ENCODE data around the gene MRS2. TPM values are rescaled to one million over a fixed set of nuclear protein-coding genes. Genes with fewer than 3 reads are reported as not detected.

Gene MRS2
- total RNA-seq, 2 donors from 2014 or later = 32.6 to 35.7 TPM

DNA sequence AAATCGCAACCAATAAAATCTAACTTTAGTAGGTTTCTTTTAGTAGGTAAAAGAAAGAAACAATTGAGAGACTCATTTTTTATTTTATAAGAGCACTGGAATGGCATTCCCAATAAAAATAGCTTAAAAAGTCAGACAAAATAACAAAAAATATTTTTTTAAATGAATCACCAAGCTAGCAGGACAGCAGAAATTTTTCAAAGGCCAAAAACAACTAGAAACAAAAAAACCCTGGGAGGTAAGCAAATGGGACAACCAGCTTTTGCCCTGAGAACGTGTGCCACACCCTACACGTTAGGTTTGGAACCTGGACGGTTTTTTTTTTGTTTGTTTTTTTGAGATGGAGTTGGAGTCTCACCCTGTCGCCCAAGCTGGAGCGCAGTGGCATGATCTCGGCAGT lies 67.1 kb downstream of the MRS2 start:
- intact Hi-C loops (cut with DNase I) = no loop called here
- Histone ChIP-seq H3K4me1 (no peaks in the 10 kb centered on the region), H3K4me3 (no peak overlapping the region)

DNA sequence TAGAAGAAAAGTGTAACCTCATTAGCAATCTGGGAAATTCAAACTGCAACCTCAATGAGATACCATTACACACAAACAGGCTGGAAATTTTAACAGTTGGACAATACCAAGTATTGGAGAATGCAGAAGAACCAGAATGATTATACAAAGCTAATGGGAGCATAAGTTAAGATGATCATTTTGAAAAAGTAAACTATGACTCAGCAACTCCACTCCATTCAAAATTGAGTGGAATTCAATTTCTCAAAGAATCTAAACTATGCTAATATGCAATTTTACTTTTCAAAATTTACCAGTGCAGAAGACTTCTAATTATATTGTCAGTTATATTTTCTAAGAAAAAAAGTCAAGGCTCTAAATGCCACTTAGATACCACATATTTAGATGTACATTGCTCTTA lies 69.4 kb downstream of the MRS2 start:
- no peaks in the 10 kb centered on the region for H3K9me3 ChIP-seq
- H3K36me3 ChIP-seq = no peaks in the 10 kb centered on the region
- intact Hi-C loops (cut with DNase I) = no loop called here
- no peak overlapping the region for H3K9ac ChIP-seq (ENCODE audit: low read depth in 2 of 2, low read length in 2 of 2)
- TF ChIP-seq, protein P1, sequence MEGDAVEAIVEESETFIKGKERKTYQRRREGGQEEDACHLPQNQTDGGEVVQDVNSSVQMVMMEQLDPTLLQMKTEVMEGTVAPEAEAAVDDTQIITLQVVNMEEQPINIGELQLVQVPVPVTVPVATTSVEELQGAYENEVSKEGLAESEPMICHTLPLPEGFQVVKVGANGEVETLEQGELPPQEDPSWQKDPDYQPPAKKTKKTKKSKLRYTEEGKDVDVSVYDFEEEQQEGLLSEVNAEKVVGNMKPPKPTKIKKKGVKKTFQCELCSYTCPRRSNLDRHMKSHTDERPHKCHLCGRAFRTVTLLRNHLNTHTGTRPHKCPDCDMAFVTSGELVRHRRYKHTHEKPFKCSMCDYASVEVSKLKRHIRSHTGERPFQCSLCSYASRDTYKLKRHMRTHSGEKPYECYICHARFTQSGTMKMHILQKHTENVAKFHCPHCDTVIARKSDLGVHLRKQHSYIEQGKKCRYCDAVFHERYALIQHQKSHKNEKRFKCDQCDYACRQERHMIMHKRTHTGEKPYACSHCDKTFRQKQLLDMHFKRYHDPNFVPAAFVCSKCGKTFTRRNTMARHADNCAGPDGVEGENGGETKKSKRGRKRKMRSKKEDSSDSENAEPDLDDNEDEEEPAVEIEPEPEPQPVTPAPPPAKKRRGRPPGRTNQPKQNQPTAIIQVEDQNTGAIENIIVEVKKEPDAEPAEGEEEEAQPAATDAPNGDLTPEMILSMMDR (IDR thresholded peaks at IDR 0.05) = no peak
- no peaks in the 10 kb centered on the region for H3K27me3 ChIP-seq
- DNase-seq = no peak
- H3K4me1 ChIP-seq = no peaks in the 10 kb centered on the region
- H3K4me3 ChIP-seq = no peak overlapping the region
- H3K27ac ChIP-seq = no peak overlapping the region

More for the DNA sequence above, 67.1 kb downstream of the MRS2 start:
- Histone ChIP-seq H3K36me3 (no peaks in the 10 kb centered on the region), H3K27me3 (no peaks in the 10 kb centered on the region), H3K9ac (ENCODE audit: low read depth in 2 of 2, low read length in 2 of 2) (no peak overlapping the region), H3K27ac (no peak overlapping the region), H3K9me3 (no peaks in the 10 kb centered on the region)
- TF ChIP-seq, protein P1 (IDR thresholded peaks at IDR 0.05) = no peak
- no peak for DNase-seq

Other genes starting within 250 kb of the MRS2 start
- 1 to 10 TPM; 3.3 to 9.4 TPM for gene DCDC2, start 44.9 kb upstream of the MRS2 start, total RNA-seq
- under 1 TPM; 0.84 to 0.88 TPM for gene GPLD1, start 86.6 kb downstream of the MRS2 start, total RNA-seq
- gene ALDH5A1, start 92.0 kb downstream of the MRS2 start, total RNA-seq = 10 to 100 TPM; 12.2 to 16.4 TPM
- 1 to 10 TPM; 1.2 to 1.7 TPM for gene KIAA0319, start 243.3 kb downstream of the MRS2 start, total RNA-seq